Mucosa of stomach (tissue), 1 donor: ENCODE results near the gene HMCES.

Experiments used
- H3K27me3 ChIP-seq: one replicate; pipeline ENCODE4 v1.7.0; 2013; ENCODE audit warnings: mild to moderate bottlenecking, low read length; ENCODE audit not compliant: control insufficient read depth, insufficient read depth
- H3K36me3 ChIP-seq: one replicate; pipeline ENCODE4 v1.7.0; 2013; ENCODE audit warnings: low read length; ENCODE audit not compliant: control insufficient read depth, insufficient read depth
- H3K4me1 ChIP-seq: one replicate; pipeline ENCODE4 v1.7.0; 2013; ENCODE audit warnings: mild to moderate bottlenecking, low read length; ENCODE audit not compliant: control insufficient read depth, insufficient read depth
- H3K4me3 ChIP-seq: one replicate; pipeline ENCODE4 v1.7.0; 2013; ENCODE audit warnings: low read length
- H3K9ac ChIP-seq: one replicate; pipeline ENCODE4 v1.7.0; 2013; ENCODE audit warnings: mild to moderate bottlenecking, low read length, moderate library complexity
- H3K9me3 ChIP-seq: one replicate; pipeline ENCODE4 v1.7.0; 2013; ENCODE audit warnings: mild to moderate bottlenecking, low read length, moderate library complexity; ENCODE audit not compliant: control insufficient read depth
- donor health status: Pancreatic carcinoma.

The HMCES gene

GRCh38 chr3:129320825-129321487 is 42.3 kb downstream of the HMCES start:
- no peaks in the 10 kb centered on the region for H3K9me3 ChIP-seq
- H3K4me1 ChIP-seq = peaks cover 6% of the 10 kb centered on the region
- H3K36me3 ChIP-seq = no peaks in the 10 kb centered on the region
- H3K9ac ChIP-seq = no peak overlapping the region
- H3K27me3 ChIP-seq = no peaks in the 10 kb centered on the region
- no peak overlapping the region for H3K4me3 ChIP-seq

GRCh38 chr3:129321887-129322286 is 43.2 kb downstream of the HMCES start:
- Histone ChIP-seq H3K9me3 (no peaks in the 10 kb centered on the region), H3K4me1 (peaks cover 6% of the 10 kb centered on the region), H3K9ac (no peak overlapping the region), H3K4me3 (no peak overlapping the region), H3K27me3 (no peaks in the 10 kb centered on the region), H3K36me3 (no peaks in the 10 kb centered on the region)

- Histone ChIP-seq H3K4me1 (no peaks in the 10 kb centered on the region), H3K9ac (no peak overlapping the region), H3K4me3 (no peak overlapping the region), H3K9me3 (no peaks in the 10 kb centered on the region), H3K27me3 (no peaks in the 10 kb centered on the region), H3K36me3 (no peaks in the 10 kb centered on the region)
These were observed 45.1 kb downstream of the HMCES start for GRCh38 chr3:129323651-129324294.

- Histone ChIP-seq H3K9me3 (no peaks in the 10 kb centered on the region), H3K36me3 (no peaks in the 10 kb centered on the region), H3K4me3 (no peak overlapping the region), H3K4me1 (no peaks in the 10 kb centered on the region), H3K9ac (no peak overlapping the region), H3K27me3 (no peaks in the 10 kb centered on the region)
These were observed 46.2 kb downstream of the HMCES start for GRCh38 chr3:129324855-129325254.

DNA sequence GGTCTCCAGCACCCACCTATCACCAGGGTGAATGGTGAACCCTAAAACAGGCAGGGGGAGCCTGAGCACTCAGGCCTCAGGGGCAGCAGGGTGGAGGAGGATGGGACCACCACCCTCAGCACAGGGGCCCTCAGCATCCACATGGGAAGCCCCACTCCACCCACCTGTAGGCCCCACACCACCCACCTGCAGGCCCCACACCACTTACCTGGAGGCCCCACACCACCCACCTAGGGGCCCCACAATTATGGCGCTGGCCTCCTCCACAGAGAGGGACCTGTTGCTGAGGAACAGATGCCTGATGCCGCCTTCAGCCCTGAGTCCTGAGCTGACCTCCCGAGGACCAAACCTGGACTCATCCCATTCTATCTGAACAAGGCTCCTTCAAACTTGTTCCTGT is 46.7 kb downstream of the HMCES start:
- no peak overlapping the region for H3K9ac ChIP-seq
- no peaks in the 10 kb centered on the region for H3K4me1 ChIP-seq
- H3K4me3 ChIP-seq = no peak overlapping the region
- H3K27me3 ChIP-seq = no peaks in the 10 kb centered on the region
- no peaks in the 10 kb centered on the region for H3K36me3 ChIP-seq
- H3K9me3 ChIP-seq = no peaks in the 10 kb centered on the region

- Histone ChIP-seq H3K9ac (no peak overlapping the region), H3K9me3 (no peaks in the 10 kb centered on the region), H3K4me1 (no peaks in the 10 kb centered on the region), H3K27me3 (no peaks in the 10 kb centered on the region), H3K36me3 (no peaks in the 10 kb centered on the region), H3K4me3 (no peak overlapping the region)
These were observed 47.5 kb downstream of the HMCES start for GRCh38 chr3:129326138-129326537.

DNA sequence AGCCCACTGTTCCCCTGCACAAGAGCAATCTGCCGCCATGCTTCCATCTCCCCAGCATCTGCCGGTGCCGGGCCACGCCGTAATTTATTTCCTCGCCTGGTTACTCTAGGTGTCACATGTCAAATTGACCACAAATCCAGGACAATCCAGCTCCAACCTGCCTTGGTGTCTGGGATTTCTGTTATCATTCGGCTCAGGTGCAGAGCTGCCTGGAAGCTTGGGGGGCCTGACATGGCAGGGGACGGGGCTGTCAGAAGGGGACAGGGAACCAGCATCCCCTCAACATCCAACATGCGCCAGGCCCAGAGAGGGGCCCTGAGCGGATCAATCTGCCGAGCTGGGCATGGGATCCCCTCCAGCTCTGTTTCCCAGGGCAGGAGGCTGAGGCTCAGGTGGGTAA is 47.9 kb downstream of the HMCES start:
- Histone ChIP-seq H3K9me3 (no peaks in the 10 kb centered on the region), H3K27me3 (no peaks in the 10 kb centered on the region), H3K36me3 (no peaks in the 10 kb centered on the region), H3K4me1 (no peaks in the 10 kb centered on the region), H3K9ac (no peak overlapping the region), H3K4me3 (no peak overlapping the region)

GRCh38 chr3:129327510-129327909 is 48.8 kb downstream of the HMCES start:
- no peaks in the 10 kb centered on the region for H3K9me3 ChIP-seq
- no peaks in the 10 kb centered on the region for H3K27me3 ChIP-seq
- H3K4me1 ChIP-seq = no peaks in the 10 kb centered on the region
- H3K36me3 ChIP-seq = no peaks in the 10 kb centered on the region
- H3K4me3 ChIP-seq = no peak overlapping the region
- H3K9ac ChIP-seq = no peak overlapping the region

GRCh38 chr3:129329858-129330257 is 51.2 kb downstream of the HMCES start:
- Histone ChIP-seq H3K4me3 (no peak overlapping the region), H3K9ac (no peak overlapping the region), H3K27me3 (no peaks in the 10 kb centered on the region), H3K9me3 (no peaks in the 10 kb centered on the region), H3K36me3 (no peaks in the 10 kb centered on the region), H3K4me1 (no peaks in the 10 kb centered on the region)

- Histone ChIP-seq H3K9ac (no peak overlapping the region), H3K36me3 (no peaks in the 10 kb centered on the region), H3K9me3 (no peaks in the 10 kb centered on the region), H3K27me3 (no peaks in the 10 kb centered on the region), H3K4me3 (no peak overlapping the region), H3K4me1 (no peaks in the 10 kb centered on the region)
These were observed 51.7 kb downstream of the HMCES start for GRCh38 chr3:129330409-129330808.

DNA sequence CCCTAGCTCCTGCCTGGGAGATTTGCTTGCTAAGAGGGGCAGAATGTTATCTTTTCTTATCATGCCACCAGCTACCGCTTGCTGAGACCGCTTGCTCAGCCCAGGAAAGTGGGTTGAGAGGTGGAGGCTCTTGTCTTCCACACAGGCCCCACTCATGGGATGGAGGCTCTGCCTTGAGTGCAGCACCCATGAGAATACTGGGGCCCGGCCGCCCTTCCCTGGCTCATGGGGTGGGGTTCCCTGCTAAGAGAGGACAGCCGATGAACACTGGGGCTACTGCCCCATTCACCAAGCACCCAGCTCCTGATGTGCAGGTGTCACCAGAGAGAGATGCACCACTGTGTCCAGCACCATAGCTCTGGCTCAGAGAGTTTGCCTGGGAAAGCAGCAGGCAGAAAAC is 55.2 kb downstream of the HMCES start:
- Histone ChIP-seq H3K4me3 (no peak overlapping the region), H3K4me1 (peaks cover 6% of the 10 kb centered on the region), H3K36me3 (no peaks in the 10 kb centered on the region), H3K9me3 (no peaks in the 10 kb centered on the region), H3K9ac (no peak overlapping the region), H3K27me3 (no peaks in the 10 kb centered on the region)

GRCh38 chr3:129336093-129336706 is 57.5 kb downstream of the HMCES start:
- Histone ChIP-seq H3K27me3 (no peaks in the 10 kb centered on the region), H3K4me3 (no peak overlapping the region), H3K9ac (no peak overlapping the region), H3K9me3 (no peaks in the 10 kb centered on the region), H3K4me1 (peaks cover 6% of the 10 kb centered on the region), H3K36me3 (no peaks in the 10 kb centered on the region)
